Mucosa of rectum (tissue), 2 donors: ENCODE measurements around the gene FYN.

Source experiments
- H3K27ac ChIP-seq, 2 donors: one replicate each; pipeline ENCODE4 v1.7.0; 2013; ENCODE audit warnings: inconsistent platforms in 2 of 2, low read depth in 2 of 2, low read length in 2 of 2
- H3K27me3 ChIP-seq, 2 donors: one replicate each; pipeline ENCODE4 v1.7.0; 2013; ENCODE audit warnings: low read length in 2 of 2; ENCODE audit not compliant: control insufficient read depth in 2 of 2, insufficient read depth in 2 of 2
- H3K36me3 ChIP-seq, 2 donors: one replicate each; pipeline ENCODE4 v1.7.0; 2013; ENCODE audit warnings: low read length in 2 of 2; ENCODE audit not compliant: control insufficient read depth in 2 of 2, insufficient read depth in 2 of 2
- H3K4me1 ChIP-seq, 2 donors: one replicate each; pipeline ENCODE4 v1.7.0; 2013; ENCODE audit warnings: low read length in 2 of 2, mild to moderate bottlenecking in 1 of 2; ENCODE audit not compliant: control insufficient read depth in 2 of 2, insufficient read depth in 2 of 2
- H3K4me3 ChIP-seq, 2 donors: one replicate each; pipeline ENCODE4 v1.7.0; 2013; ENCODE audit warnings: low read length in 2 of 2
- H3K9ac ChIP-seq, 2 donors: one replicate each; pipeline ENCODE4 v1.7.0; 2013; ENCODE audit warnings: low read length in 2 of 2, low read depth in 1 of 2, mild to moderate bottlenecking in 1 of 2
- H3K9me3 ChIP-seq, 2 donors: one replicate each; pipeline ENCODE4 v1.7.0; 2013; ENCODE audit warnings: low read length in 2 of 2; ENCODE audit not compliant: control insufficient read depth in 2 of 2
- donor health status: healthy.
- donor health status: Normal muscosa, but diverticular disease.

The FYN gene

GRCh38 chr6:111661541-111662061 is 211.7 kb downstream of the FYN start:
- H3K27me3 ChIP-seq, result no peaks in the 10 kb centered on the region
- no peak overlapping the region for H3K9ac ChIP-seq
- H3K36me3 ChIP-seq, result no peaks in the 10 kb centered on the region
- peaks cover 0 to 19% of the 10 kb centered on the region in 2 donors for H3K4me1 ChIP-seq
- H3K27ac ChIP-seq, result peak overlapping the region in 1 of 2 donors; percentile 5
- peak overlapping the region; percentile 5 to 17 for H3K4me3 ChIP-seq
- no peaks in the 10 kb centered on the region for H3K9me3 ChIP-seq

GRCh38 chr6:111660531-111660930 is 212.7 kb downstream of the FYN start:
- Histone ChIP-seq H3K9me3 (no peaks in the 10 kb centered on the region), H3K27ac (no peak overlapping the region), H3K9ac (no peak overlapping the region), H3K36me3 (no peaks in the 10 kb centered on the region), H3K27me3 (no peaks in the 10 kb centered on the region), H3K4me3 (no peak overlapping the region), H3K4me1 (peaks cover 0 to 19% of the 10 kb centered on the region in 2 donors)

- H3K4me1 ChIP-seq, result peaks cover 0 to 17% of the 10 kb centered on the region in 2 donors
- H3K27me3 ChIP-seq, result no peaks in the 10 kb centered on the region
- no peaks in the 10 kb centered on the region for H3K9me3 ChIP-seq
- H3K36me3 ChIP-seq, result no peaks in the 10 kb centered on the region
- no peak overlapping the region for H3K4me3 ChIP-seq
- H3K27ac ChIP-seq, result no peak overlapping the region
- H3K9ac ChIP-seq, result no peak overlapping the region
These were observed 214.6 kb downstream of the FYN start for GRCh38 chr6:111658462-111659154.

GRCh38 chr6:111657146-111657545 is 216.1 kb downstream of the FYN start:
- H3K9me3 ChIP-seq, result no peaks in the 10 kb centered on the region
- peaks cover 0 to 9% of the 10 kb centered on the region in 2 donors for H3K4me1 ChIP-seq
- no peaks in the 10 kb centered on the region for H3K36me3 ChIP-seq
- no peak overlapping the region for H3K4me3 ChIP-seq
- H3K27me3 ChIP-seq, result no peaks in the 10 kb centered on the region
- H3K27ac ChIP-seq, result no peak overlapping the region
- H3K9ac ChIP-seq, result no peak overlapping the region

DNA sequence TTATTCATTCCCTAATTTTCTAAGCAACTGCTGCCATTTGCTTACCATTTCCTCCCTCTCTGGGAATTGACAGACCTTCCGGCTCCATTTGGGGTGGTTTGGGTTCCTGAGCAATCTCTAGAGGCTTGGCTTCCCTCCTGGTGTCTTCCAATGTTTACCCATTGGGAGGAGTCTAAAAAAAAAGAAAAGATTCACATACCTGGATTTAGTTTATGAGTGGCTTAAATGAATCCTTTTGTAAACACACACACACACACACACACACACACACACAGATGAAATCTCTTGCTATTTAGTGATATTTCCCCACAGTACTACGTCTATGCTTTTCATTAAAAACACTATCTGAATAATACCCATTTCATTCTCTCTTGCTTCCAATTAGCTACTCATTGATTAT is 219.3 kb downstream of the FYN start:
- no peaks in the 10 kb centered on the region for H3K9me3 ChIP-seq
- no peaks in the 10 kb centered on the region for H3K27me3 ChIP-seq
- no peak overlapping the region for H3K9ac ChIP-seq
- no peak overlapping the region for H3K27ac ChIP-seq
- peaks cover 0 to 4% of the 10 kb centered on the region in 2 donors for H3K4me1 ChIP-seq
- H3K36me3 ChIP-seq, result no peaks in the 10 kb centered on the region
- H3K4me3 ChIP-seq, result no peak overlapping the region

DNA sequence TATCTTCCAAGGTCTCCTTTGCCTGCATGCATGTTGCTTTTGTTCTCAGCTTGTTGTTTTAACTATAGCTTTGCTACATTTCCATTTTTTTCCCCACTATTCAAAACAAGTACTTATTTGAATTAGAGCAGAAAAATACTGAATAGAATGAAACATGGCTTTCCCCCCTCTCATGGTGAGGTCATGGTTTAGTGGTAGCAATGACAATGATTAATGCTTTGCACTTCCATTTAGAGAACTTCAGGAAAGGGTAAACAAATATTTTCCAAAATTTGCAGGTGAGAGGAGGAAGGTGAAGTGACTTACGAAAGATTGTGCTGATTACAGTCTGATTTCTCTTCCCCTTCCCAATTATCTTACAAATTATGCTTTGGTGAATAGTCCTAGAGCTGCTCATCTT is 219.8 kb downstream of the FYN start:
- Histone ChIP-seq H3K9ac (no peak overlapping the region), H3K4me3 (no peak overlapping the region), H3K27ac (no peak overlapping the region), H3K27me3 (no peaks in the 10 kb centered on the region), H3K36me3 (no peaks in the 10 kb centered on the region), H3K9me3 (no peaks in the 10 kb centered on the region), H3K4me1 (peaks cover 0 to 4% of the 10 kb centered on the region in 2 donors)

DNA sequence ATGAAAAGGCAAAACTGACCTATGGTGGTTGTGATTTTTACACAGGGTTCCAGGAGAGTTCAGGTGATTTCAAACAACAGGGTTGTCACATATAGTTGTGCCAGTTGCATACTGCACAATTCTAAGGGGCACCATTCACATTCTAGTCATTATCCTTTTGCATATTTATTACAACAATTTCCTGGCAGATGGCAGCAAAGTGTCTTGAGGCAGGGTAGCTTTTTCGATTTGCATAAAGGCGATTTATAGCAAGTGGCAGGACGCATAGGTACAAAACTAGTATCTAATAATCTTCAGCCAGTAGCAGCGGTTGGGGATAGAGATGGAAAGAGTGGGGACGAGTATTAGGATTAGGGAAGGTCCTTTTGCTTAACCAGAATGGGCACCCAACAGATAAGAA is 221.1 kb downstream of the FYN start:
- Histone ChIP-seq H3K27ac (no peak overlapping the region), H3K4me1 (peaks cover 0 to 4% of the 10 kb centered on the region in 2 donors), H3K4me3 (no peak overlapping the region), H3K27me3 (no peaks in the 10 kb centered on the region), H3K36me3 (no peaks in the 10 kb centered on the region), H3K9me3 (no peaks in the 10 kb centered on the region), H3K9ac (no peak overlapping the region)

DNA sequence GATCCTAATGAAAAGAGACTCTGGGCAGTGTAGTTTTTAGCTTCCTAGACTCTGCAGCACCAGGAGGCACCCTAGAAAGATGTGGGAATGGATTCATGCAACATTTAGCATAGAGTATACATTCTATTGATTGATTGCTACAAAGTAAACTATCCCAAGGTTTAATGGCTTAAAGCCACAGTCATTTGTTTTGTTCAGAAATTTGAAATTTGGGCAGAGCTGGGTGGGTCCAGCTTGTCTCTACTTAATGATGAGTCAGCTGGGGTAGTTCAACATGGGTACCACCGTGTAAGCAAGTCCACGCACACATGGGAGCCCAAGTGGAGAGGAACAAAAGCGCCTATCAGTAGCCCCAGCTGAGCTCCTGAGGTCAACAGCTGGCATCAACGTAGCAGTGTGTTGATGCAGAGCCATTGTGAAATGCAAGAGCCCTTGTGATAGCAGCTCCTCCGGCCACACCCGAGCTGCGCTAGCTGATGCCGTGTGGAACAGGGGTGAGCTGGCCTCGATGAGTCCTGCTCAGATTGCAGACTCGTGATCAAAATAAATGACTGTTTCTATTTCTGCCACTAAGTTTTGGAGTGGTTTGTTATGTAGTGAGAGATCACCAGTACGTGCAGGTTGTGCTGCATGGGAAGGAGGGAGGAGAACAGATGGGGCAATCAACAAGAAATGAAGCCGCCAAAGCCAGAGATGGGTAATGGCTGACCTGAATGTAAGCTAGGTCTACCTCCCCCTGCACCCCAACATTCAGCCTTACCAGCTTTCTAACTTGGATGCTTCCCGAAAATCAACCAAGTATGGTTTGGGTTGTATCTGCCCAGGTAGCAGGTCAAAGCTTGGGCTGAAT is 221.8 kb downstream of the FYN start:
- no peaks in the 10 kb centered on the region for H3K27me3 ChIP-seq
- no peaks in the 10 kb centered on the region for H3K9me3 ChIP-seq
- H3K9ac ChIP-seq, result no peak overlapping the region
- no peak overlapping the region for H3K4me3 ChIP-seq
- H3K4me1 ChIP-seq, result peaks cover 0 to 4% of the 10 kb centered on the region in 2 donors
- no peak overlapping the region for H3K27ac ChIP-seq
- H3K36me3 ChIP-seq, result no peaks in the 10 kb centered on the region

DNA sequence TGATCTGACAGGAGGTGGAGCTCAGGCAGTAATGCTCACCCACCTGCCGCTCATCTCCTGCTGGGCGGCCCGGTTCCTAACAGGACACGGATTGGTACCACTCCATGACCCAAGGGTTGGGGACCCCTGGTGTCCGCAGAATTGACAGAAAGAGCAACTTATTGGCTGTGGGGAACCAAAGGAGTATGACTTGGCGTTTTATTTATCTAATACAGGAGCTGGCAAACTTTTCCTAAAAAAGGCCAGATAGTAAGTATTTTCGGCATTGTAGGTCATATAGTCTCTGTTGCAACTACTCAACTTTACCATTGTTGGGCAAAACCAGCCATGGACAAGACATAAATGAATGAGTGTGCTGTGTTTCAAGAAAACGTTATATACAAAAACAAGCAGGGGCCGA is 223.2 kb downstream of the FYN start:
- H3K4me3 ChIP-seq, result no peak overlapping the region
- no peaks in the 10 kb centered on the region for H3K9me3 ChIP-seq
- H3K27ac ChIP-seq, result no peak overlapping the region
- H3K9ac ChIP-seq, result no peak overlapping the region
- H3K36me3 ChIP-seq, result no peaks in the 10 kb centered on the region
- no peaks in the 10 kb centered on the region for H3K27me3 ChIP-seq
- peaks cover 0 to 4% of the 10 kb centered on the region in 2 donors for H3K4me1 ChIP-seq

- H3K9me3 ChIP-seq, result no peaks in the 10 kb centered on the region
- no peak overlapping the region for H3K27ac ChIP-seq
- no peak overlapping the region for H3K9ac ChIP-seq
- H3K4me1 ChIP-seq, result peaks cover 0 to under 1% of the 10 kb centered on the region in 2 donors
- no peaks in the 10 kb centered on the region for H3K36me3 ChIP-seq
- no peak overlapping the region for H3K4me3 ChIP-seq
- H3K27me3 ChIP-seq, result no peaks in the 10 kb centered on the region
These were observed 225.2 kb downstream of the FYN start for GRCh38 chr6:111648100-111648499.
